NCI-H345 (cell line): ENCODE results near the gene VPS29.
"Not testable (repeated sequence)": the region's sequence is repeated elsewhere in the genome, so short reads cannot be mapped to it uniquely, and the experiment has no call there.

ENCODE experiments used
- DNase-seq: peaks from one replicate; lab custom pipeline; 2025; lab: John Stamatoyannopoulos, UW

The VPS29 gene

GRCh38 chr12:110501752-110502738 is at the start of gene VPS29, which contains the start of gene RAD9B:
VPS29 (minus strand) TSS chr12:110502111; CDS start chr12:110502051, 60 bp downstream.
RAD9B (plus strand) TSS chr12:110502331; CDS start chr12:110502338, 7 bp downstream.
- peak; percentile 97 for DNase-seq

DNA sequence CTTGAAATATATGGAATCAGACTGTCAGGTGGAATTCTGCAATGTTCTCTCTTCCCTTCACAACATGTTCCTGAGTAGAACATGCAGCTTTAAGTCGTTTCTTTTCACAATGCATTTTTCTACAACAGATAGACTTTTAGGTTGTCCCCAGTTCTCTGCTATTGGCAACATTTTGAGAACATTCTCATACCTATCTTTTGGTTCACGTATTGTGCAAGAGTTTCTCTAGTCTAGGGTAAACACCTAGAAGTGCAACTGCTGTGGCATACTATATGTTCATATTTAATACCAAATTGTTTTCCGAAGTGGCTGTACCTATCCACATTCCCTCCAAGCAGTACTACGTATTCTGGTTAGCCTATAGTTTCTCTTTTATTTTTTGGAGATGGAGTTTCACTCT is 49.1 kb upstream of the VPS29 start:
- DNase-seq: no peak

- DNase-seq: no peak
These were observed 47.8 kb upstream of the VPS29 start for GRCh38 chr12:110549716-110550115.

DNA sequence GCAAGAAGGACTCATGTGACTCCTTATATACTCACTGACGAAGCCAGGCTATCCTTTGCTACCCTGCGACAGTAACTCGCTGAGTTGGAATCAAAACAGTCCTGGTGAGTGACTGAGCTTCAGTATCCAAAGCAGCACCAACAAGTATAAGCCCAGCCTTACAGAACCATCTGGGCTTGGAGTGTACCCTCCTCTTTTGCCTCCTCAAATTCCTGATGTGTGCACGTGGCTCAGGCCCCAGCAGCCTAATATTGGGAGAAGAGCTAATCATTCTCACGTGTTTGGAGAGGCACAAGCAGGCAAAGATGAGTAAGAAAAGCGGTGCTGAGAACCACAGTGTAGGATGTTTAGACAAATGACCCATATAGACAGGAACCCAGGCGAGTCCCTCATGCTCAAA is 46.8 kb upstream of the VPS29 start:
- no peak for DNase-seq

- DNase-seq: no peak
These were observed 45.2 kb upstream of the VPS29 start for GRCh38 chr12:110547090-110547489.

DNA sequence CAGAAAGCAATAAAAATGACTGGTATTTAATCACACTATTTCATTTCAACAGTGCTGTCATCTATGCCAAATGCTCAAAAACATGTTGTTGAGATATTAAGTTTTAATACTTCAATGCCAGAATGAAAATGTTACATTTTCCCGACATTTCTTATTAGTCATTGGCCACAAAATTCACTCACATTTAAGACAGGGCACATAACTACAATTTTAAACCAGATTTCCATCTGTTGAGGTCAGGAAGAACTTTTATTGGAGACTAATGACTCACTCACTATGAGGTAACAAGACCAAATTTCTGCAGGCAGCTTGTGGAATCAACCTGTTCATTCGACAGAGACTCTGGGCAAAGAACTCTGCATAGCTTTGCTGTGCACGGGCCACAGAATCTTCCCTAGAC is 44.4 kb upstream of the VPS29 start:
- DNase-seq: no peak

- no peak for DNase-seq
These were observed 43.9 kb upstream of the VPS29 start for GRCh38 chr12:110545812-110546211.

DNA sequence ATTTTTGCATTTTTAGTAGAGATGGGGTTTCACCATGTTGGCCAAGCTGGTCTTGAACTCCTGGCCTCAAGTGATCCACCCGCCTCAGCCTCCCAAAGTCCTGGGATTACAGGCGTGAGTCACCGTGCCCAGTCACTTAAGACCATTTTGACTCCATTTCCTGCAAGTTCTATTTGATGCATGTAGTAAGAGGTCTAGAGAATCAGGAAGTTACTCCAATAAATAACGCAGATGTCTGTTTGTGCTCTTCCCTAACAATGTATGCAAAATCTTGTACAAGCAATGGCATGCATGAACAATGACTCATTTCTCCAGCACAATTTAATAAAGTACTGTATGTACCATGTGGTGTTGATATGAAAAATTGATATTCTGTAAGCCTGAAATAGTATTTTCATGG is 43.3 kb upstream of the VPS29 start:
- not testable (repeated sequence) for DNase-seq

DNA sequence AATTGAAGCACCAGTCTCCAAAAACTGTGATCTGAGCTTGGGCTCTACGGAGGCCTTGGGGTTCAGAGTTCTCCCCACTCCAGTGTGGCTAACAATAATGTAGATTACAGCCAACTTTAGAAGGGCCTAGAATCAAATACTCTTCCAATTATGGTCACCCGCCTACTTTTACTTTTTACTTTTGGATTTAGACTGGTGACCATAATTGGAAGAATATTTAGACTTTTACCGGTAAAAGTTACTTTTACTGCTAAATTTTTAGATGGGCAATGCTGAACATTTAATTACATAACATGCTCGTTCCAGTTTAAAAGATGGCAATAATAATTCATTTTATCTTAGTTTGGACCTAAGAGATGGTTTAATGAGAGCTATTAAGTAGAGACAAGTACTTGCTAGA is 42.1 kb upstream of the VPS29 start:
- DNase-seq: no peak

DNA sequence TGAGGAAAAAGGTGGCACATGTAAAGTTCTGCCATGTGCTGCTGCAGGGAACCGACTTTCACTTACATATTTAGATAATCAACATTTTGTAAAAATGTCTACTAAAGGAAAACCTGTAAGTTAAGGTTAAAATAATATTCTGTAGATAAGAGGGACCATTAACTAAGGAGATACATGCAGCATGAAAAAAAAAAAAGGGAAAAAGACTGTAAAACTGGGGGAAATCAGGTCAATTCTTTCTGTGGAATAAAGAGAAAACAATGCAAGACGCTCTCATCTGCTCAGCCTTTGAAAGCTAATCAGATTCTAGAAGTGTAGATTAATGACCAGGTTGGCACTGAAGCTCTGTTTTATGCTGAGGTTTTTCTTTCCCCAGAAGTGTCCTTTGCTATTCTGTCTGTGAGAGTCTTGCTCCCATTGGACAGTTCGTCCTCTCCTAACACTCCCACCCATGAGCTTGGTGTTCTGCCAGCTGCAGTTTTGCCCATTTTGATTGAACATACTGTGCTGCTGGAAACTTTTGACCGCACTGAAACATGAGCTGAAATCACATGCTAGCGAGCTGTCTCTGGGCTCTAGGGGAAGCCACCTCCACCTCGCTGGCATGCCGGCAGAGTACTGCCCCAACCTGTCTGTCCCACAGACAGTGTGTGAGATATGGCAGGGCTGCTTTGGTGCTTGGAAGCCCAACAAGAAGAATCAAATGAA is 41.5 kb upstream of the VPS29 start:
- DNase-seq: no peak

GRCh38 chr12:110540048-110540447 is 38.1 kb upstream of the VPS29 start:
- no peak for DNase-seq

DNA sequence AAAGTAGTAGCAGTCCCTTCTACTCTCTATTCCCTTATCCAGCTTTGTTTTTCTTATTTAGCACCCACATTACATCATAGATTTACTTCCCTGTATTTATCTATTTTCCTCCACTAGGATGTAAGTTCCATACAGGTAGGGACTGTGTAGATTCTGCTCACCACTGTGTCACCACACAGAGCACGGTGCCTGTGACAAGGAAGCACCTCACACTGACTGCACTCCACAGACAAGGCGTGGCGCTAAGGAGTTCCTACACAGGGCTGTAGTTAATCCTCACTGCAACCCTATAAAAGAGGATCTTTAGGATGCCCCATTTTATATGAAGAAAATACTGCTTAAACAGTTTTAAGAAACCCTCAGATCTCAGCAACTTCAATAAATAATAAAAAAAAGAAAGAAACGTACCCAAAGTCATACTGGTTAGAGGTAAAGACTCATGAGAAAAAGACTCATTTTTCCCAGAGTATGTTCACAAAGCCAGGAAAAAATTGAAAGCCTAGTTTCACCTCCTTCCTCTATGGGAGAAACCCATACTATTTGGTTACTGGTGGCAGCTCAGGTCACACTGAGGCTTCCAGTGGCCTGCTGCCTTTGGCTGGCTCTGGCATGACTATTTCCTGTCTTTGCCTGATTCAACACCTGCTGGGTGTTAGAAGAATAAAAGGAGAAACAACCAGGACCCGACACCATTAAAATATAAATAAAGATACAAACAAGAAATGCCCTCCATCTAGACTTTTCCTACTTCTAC is 37.1 kb upstream of the VPS29 start:
- DNase-seq: no peak

- no peak for DNase-seq
These were observed 35.9 kb upstream of the VPS29 start for GRCh38 chr12:110537605-110538409.

- no peak for DNase-seq
These were observed 35.1 kb upstream of the VPS29 start for GRCh38 chr12:110536834-110537604.

DNA sequence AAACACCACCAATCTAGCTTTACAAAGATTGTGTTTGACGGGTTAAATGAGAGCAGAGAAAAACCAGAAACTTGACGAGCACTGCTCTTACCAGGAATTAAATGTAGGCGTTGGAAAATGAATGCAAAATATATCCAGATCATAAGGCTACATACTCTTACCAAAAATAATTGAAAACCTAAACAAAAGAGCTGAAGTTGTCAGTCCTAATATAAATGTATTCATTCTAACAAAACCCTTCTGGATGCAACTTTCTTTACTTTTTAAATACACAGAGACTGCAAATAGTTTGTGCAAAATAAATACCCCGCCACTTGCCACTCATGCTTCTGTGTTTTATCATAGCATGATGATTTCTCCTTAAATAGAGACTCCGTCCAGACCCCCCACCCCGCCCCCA is 32.9 kb upstream of the VPS29 start:
- DNase-seq: no peak

DNA sequence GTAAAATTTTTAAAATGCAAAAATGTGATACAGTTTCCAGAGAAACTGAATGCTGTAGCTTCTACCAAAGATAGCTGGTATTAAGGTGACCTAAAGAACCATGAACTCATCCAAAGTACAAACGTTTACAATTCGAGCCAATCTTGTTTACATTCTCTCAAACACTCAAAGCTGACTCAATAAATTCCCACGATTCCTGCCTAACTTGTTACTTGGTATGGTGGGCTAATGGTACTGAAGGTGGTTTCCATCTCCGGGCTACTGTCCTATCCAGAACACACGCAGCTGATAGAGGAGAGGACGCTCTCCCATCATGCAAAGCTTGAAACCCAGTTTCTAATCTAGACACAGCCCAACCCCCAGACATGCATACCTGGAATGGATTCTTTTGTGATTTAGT is 31.7 kb upstream of the VPS29 start:
- DNase-seq: no peak

DNA sequence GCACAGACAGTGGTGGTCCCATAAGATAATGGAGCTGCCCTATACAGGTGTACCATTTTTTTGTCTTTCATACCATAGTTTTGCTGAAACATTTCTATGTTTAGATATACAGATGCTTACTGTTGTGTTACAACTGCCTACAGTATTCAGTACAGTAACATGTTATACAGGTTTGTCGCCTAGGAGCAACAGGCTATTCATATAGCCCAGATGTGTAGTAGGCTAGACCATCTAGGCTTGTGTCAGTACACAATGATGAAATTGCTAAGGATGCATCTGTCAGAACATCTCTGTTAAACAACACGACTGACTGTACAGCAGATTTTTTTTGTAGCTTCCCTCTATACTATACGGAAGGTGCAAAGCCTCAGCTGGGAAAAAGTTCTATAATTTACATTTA is 30.7 kb upstream of the VPS29 start:
- no peak for DNase-seq

- DNase-seq: no peak
These were observed 29.9 kb upstream of the VPS29 start for GRCh38 chr12:110531741-110532333.

DNA sequence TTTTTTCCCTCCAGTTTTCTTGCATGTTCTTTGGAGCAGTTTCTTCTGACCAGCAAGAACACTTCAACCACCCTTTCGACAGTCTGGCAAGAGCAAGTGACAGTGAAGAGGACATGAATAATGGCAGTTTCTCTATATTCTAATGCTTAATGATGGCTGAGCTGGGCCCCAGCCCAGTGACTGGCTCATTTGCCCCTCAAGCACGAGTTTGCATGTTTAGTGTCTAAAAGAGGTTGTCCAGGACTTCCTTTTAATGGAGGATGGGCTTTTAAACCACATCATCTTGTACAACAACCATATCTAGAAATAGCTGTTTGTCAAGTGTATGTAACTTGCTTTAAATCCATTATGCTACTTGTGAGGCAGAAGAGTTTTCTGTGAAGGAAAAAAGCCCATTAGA is 28.6 kb upstream of the VPS29 start:
- no peak for DNase-seq

DNA sequence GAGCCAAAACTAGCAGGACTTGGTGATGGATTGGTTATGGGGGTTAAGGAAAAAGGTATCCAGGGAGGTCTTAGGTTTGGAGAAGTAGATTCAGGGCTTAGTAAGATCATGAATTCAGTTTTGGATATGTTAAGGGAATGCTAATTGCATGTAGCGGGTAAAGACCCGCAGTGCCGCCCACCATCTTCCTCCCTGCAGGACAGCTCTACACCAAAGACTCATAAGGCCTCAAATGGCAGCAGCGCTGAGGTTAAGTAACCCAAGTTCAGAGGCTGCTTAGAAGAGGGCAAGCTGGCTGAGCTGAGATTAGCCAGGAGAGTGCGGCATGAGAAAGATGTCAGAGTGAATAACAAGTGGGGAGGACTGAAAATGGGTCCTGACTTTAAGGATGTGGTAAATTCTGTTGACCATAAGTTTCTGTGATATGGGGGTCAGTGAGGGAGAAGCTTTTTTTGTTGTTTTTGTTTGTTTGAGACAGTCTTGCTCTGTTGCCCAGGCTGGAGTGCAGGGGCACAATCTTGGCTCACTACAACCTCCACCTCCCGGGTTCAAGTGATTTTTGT is 26.4 kb upstream of the VPS29 start:
- no peak for DNase-seq
